IMR-90 (cell line): Measurements from ENCODE around the gene ZNF276. TPM values are rescaled to one million over a fixed set of nuclear protein-coding genes. Genes with fewer than 3 reads are reported as not detected.
A peak's percentile ranks its signal among the peaks of the same experiment; 100 is the strongest.

Experiments
- ATAC-seq: fragments of 200-7000 bp; cut with Tn5 transposase; 2 replicates; pipeline ENCODE4 v1.9.1; 2020; ENCODE audit warnings: low read depth, mild to moderate bottlenecking, moderate library complexity
- BruUV-seq: library from RNA; stranded (reverse); fragments of 400-500 nt; replicated peaks from 2 replicates; lab custom pipeline; 2021; lab: Mats Ljungman, UMichigan
- CTCF ChIA-PET: fragments of 300-600 bp; formaldehyde crosslinking; extraction: SDS; loops from one replicate; lab custom pipeline; 2021; ENCODE audit warnings: antibody characterized with exemption; lab: Yijun Ruan, JAX
- POLR2A ChIA-PET: fragments of 300-600 bp; sonication (Branson Sonifier 250); formaldehyde crosslinking; loops from one replicate; lab custom pipeline; 2022; ENCODE audit warnings: antibody characterized with exemption; ENCODE audit not compliant: unreplicated experiment; lab: Charles Lee
- DNase-seq: peaks from one replicate; pipeline ENCODE4 v3.0.0; 2013
- H2AFZ ChIP-seq: replicated peaks from 2 replicates; pipeline ENCODE3; 2013; ENCODE audit warnings: low read length, mild to moderate bottlenecking; ENCODE audit not compliant: poor library complexity
- H2AK5ac ChIP-seq: 2 replicates; pipeline ENCODE4 v1.6.1; 2013; ENCODE audit warnings: low read depth, low read length, inconsistent platforms
- H2AK9ac ChIP-seq: replicated peaks from 2 replicates; pipeline ENCODE3; 2013; ENCODE audit warnings: mild to moderate bottlenecking, low read depth, low read length, moderate library complexity; ENCODE audit not compliant: poor library complexity
- H2BK120ac ChIP-seq: 2 replicates; pipeline ENCODE4 v1.6.1; 2013; ENCODE audit warnings: low read depth, low read length, inconsistent platforms
- H2BK15ac ChIP-seq: 3 replicates; pipeline ENCODE4 v1.6.1; 2013; ENCODE audit warnings: low read depth, low read length, inconsistent platforms
- H2BK20ac ChIP-seq: 2 replicates; pipeline ENCODE4 v1.6.1; 2013; ENCODE audit warnings: low read depth, mild to moderate bottlenecking, inconsistent platforms, low read length, moderate library complexity
- H2BK5ac ChIP-seq: 2 replicates; pipeline ENCODE4 v1.6.1; 2013; ENCODE audit warnings: mild to moderate bottlenecking, low read depth, low read length, inconsistent platforms; ENCODE audit not compliant: poor library complexity, severe bottlenecking
- H3K14ac ChIP-seq: replicated peaks from 2 replicates; pipeline ENCODE4 v1.6.1; 2013; ENCODE audit warnings: low read depth, low read length, inconsistent platforms
- H3K18ac ChIP-seq: 2 replicates; pipeline ENCODE4 v1.6.1; 2013; ENCODE audit warnings: low read depth, low read length, control low read depth
- H3K23ac ChIP-seq: 2 replicates; pipeline ENCODE4 v1.6.1; 2013; ENCODE audit warnings: low read depth, low read length, inconsistent platforms
- H3K27ac ChIP-seq: 2 replicates; pipeline ENCODE4 v1.5.1; 2013; ENCODE audit warnings: mild to moderate bottlenecking, control low read depth, low read length; ENCODE audit not compliant: insufficient read depth
- H3K27me3 ChIP-seq: 2 replicates; pipeline ENCODE4 v1.6.1; 2013; ENCODE audit warnings: low read length; ENCODE audit not compliant: control insufficient read depth, insufficient read depth
- H3K36me3 ChIP-seq: 2 replicates; pipeline ENCODE4 v1.6.1; 2013; ENCODE audit warnings: low read length, mixed read lengths; ENCODE audit not compliant: control insufficient read depth, insufficient read depth
- H3K4ac ChIP-seq: 2 replicates; pipeline ENCODE4 v1.6.1; 2013; ENCODE audit warnings: low read depth, low read length, inconsistent platforms
- H3K4me1 ChIP-seq: 2 replicates; pipeline ENCODE4 v1.6.1; 2013; ENCODE audit warnings: low read length, mixed read lengths; ENCODE audit not compliant: control insufficient read depth, insufficient read depth
- H3K4me2 ChIP-seq: 2 replicates; pipeline ENCODE4 v1.6.1; 2013; ENCODE audit warnings: low read depth, mild to moderate bottlenecking, control low read depth, low read length, moderate library complexity
- H3K4me3 ChIP-seq: 2 replicates; pipeline ENCODE4 v1.5.1; 2013; ENCODE audit warnings: low read depth, mild to moderate bottlenecking, control low read depth, low read length, moderate library complexity; ENCODE audit not compliant: insufficient read depth
- H3K56ac ChIP-seq: 2 replicates; pipeline ENCODE4 v1.6.1; 2013; ENCODE audit warnings: low read length, inconsistent platforms; ENCODE audit not compliant: insufficient read depth; ENCODE audit errors: extremely low read depth
- H3K79me1 ChIP-seq, 2 experiments: 2 replicates each; pipeline ENCODE4 v1.6.1; 2013; ENCODE audit warnings: low read length in 2 of 2, inconsistent platforms in 1 of 2, low read depth in 1 of 2
- H3K9ac ChIP-seq: 2 replicates; pipeline ENCODE4 v1.6.1; 2013; ENCODE audit warnings: low read depth, low read length, control low read depth
- H3K9me1 ChIP-seq: 2 replicates; pipeline ENCODE4 v1.6.1; 2013; ENCODE audit warnings: low read length, inconsistent platforms; ENCODE audit not compliant: insufficient read depth
- H3K9me3 ChIP-seq: 2 replicates; pipeline ENCODE4 v1.6.1; 2013; ENCODE audit warnings: low read length; ENCODE audit not compliant: control insufficient read depth, insufficient read depth
- H4K20me1 ChIP-seq: 2 replicates; pipeline ENCODE4 v1.6.1; 2013; ENCODE audit warnings: low read length, inconsistent platforms; ENCODE audit not compliant: insufficient read depth
- H4K5ac ChIP-seq: 2 replicates; pipeline ENCODE4 v1.6.1; 2013; ENCODE audit warnings: mild to moderate bottlenecking, low read depth, low read length, control low read depth
- H4K8ac ChIP-seq, 2 experiments: 2 replicates each; pipeline ENCODE4 v1.6.1; 2013; ENCODE audit warnings: low read depth in 2 of 2, low read length in 2 of 2, control low read depth in 1 of 2, inconsistent platforms in 1 of 2
- H4K91ac ChIP-seq: 2 replicates; pipeline ENCODE4 v1.6.1; 2013; ENCODE audit warnings: low read depth, low read length, inconsistent platforms; ENCODE audit not compliant: insufficient read depth
- BHLHE40 ChIP-seq: fragments of 150-350 bp; IDR thresholded peaks from 2 replicates; pipeline ENCODE4 v1.6.1; 2016; ENCODE audit warnings: mild to moderate bottlenecking, low read depth, low read length
- CHD1 ChIP-seq: IDR thresholded peaks from 2 replicates; pipeline ENCODE4 v1.6.1; 2012; ENCODE audit warnings: low read depth, low read length, improper control_type of control experiment
- FOS ChIP-seq: fragments of 150-350 bp; IDR thresholded peaks from 2 replicates; pipeline ENCODE4 v1.6.1; 2016; ENCODE audit warnings: low read depth, low read length
- MAZ ChIP-seq: IDR thresholded peaks from 2 replicates; pipeline ENCODE4 v1.6.1; 2012; ENCODE audit warnings: low read depth, mild to moderate bottlenecking, low read length, improper control_type of control experiment, moderate library complexity, borderline replicate concordance
- NFE2L2 ChIP-seq: fragments of 150-350 bp; IDR thresholded peaks from 2 replicates; pipeline ENCODE4 v1.6.1; 2016; ENCODE audit warnings: low read depth, mild to moderate bottlenecking, low read length
- RAD21 ChIP-seq: IDR thresholded peaks from 2 replicates; pipeline ENCODE4 v1.6.1; 2012; ENCODE audit warnings: low read length, improper control_type of control experiment
- RCOR1 ChIP-seq: IDR thresholded peaks from 2 replicates; pipeline ENCODE4 v1.6.1; 2012; ENCODE audit warnings: mild to moderate bottlenecking, low read length, improper control_type of control experiment; ENCODE audit not compliant: insufficient replicate concordance
- WGBS, 2 experiments: methylation state at CpG; one replicate each; pipeline versions ENCODE4 v1.1.5 to v1.1.7; 2013; ENCODE audit warnings: missing lambda C conversion rate in 2 of 2; ENCODE audit not compliant: insufficient read length in 1 of 2; ENCODE audit errors: extremely low coverage in 2 of 2; 5-methylcytosine and 5-hydroxymethylcytosine counted together
- dilution Hi-C: fragments of 300-500 bp; cut with HindIII; formaldehyde crosslinking; loops from one replicate; pipeline ENCODE4 v1.14.3; 2018; ENCODE audit warnings: low sequenced_read_pairs; ENCODE audit not compliant: unreplicated experiment
- in situ Hi-C: fragments of 300-500 bp; cut with MboI; formaldehyde crosslinking; loops from 3 replicates; pipeline ENCODE4 v1.14.3; 2019; ENCODE audit warnings: low sequenced_read_pairs, inconsistent platforms, mixed read lengths
- intact Hi-C: fragments of 100-400 bp; cut with micrococcal nuclease; formaldehyde crosslinking; loops from 2 replicates; pipeline ENCODE4 v1.10.0; 2022
- polyA plus RNA-seq, 3 experiments: library from polyadenylated mRNA; depleted of rRNA; stranded (reverse); fragments of >200 nt; gene quantifications; 2 replicates each; pipeline ENCODE4 v1.2.3, GENCODE V29; 2012; ENCODE audit warnings: low replicate concordance in 1 of 3
- total RNA-seq: library from RNA; depleted of rRNA; stranded (reverse); fragments of >200 nt; gene quantifications from 2 replicates; pipeline ENCODE4 v1.2.3, GENCODE V29; 2012
- TF ChIP-seq, protein P1 (sequence below): fragments of 150-350 bp; IDR thresholded peaks from 2 replicates; pipeline ENCODE4 v1.6.1; 2016; ENCODE audit warnings: low read depth, mild to moderate bottlenecking, low read length, moderate library complexity, borderline replicate concordance
- TF ChIP-seq, protein P2 (sequence below): conservative IDR thresholded peaks from 2 replicates; pipeline ENCODE4 v1.5.1; 2012; ENCODE audit warnings: mild to moderate bottlenecking, low read depth, low read length, improper control_type of control experiment

The ZNF276 gene
- total and polyA plus RNA-seq, 2 of the 4 experiments (the other 2 are of a cell fraction), result 4.1 to 18.6 TPM

DNA sequence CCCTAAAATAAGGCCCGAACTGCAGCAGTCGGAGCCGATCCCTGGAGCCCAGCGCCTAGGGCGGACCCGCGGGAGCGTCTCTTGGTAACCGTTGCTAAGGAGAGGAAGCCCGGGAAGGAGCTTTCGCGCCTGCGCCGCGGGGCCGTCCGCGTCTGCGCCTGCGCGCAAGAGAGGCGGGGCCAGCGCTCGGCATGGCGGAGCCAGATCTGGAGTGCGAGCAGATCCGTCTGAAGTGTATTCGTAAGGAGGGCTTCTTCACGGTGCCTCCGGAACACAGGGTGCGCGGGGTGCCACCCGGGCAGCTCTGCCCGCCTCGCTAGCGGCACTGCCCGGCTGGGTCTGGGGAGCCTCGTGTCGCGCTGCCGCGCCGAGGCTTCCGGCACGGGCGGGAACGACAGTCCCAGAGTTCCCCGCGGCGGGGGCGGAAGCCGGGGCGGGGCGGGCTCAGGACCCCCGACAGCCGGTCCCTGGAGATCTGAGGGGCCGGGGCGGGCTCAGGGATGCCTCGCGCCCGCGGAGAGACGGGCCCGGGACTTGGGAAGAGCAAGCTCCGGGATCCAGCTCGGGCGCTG lies 34.7 kb upstream of the ZNF276 start, which contains the start of gene CDK10 (continued):
- TF ChIP-seq NFE2L2, result no peak
- TF ChIP-seq CHD1, result no peak

DNA sequence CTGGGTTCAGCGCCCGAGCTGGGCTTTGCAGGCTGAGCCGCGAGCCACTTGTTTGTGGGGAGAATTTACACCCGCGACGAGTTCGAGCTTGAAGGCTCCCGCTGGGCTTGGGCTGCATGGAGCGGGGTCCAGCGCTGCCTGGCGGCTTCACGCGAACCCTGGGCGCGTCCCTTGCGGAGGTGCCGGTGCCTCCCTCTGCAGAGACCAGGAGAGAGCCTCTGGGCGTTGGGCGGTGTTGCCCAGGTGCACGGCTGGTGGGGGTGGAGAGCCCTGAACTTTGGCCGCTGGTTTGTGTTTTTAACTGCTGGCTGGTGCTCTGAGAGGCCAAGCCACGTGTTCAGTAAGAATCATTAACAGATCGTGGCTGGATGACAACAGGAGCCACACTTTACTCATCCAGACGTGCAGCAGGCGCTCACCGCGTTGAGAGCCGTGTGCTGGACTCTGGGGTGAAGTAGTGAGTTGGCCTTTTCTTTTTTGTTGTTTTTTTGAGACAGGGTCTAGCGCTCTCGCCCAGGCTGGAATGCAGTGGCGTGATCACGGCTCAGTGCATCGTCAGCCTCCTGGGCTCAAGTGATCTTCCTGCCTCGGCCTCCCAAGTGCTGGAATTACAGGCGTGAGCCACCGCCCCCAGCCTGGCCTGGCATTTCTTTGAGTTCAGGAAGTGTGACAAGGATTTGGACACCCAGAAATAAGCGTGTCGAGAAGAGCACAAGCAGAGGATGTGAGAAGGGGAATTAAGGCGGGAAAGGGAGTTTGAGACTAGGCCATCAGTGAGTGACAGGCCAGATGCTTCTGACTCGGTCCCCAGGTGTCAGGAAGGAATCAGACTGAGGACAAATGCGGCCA lies 34.0 kb upstream of the ZNF276 start:
- Histone ChIP-seq H3K4me1 (peaks cover 3% of the 10 kb centered on the region), H2AK9ac (peak overlapping the region; percentile 99), H3K18ac (no peak overlapping the region), H3K4me2 (peak overlapping the region; percentile 94), H3K23ac (peak overlapping the region; percentile 38; the same call in 1 of the 2 replicates), H3K56ac (peak overlapping the region; percentile 32; the same call in 1 of the 2 replicates), H2BK5ac (peak overlapping the region; percentile 61), H2BK20ac (0 out of 2 replicates have a peak overlapping the region, but pooled peaks have one; percentile 34), H4K5ac (peak overlapping the region; percentile 4; the same call in 1 of the 2 replicates), H2AFZ (peak overlapping the region; percentile 100), H3K36me3 (peaks cover 22% of the 10 kb centered on the region), H3K4ac (peak overlapping the region; percentile 48), H4K20me1 (no peaks in the 10 kb centered on the region; the same call in 1 of the 2 replicates), H3K9me3 (peaks cover 3% of the 10 kb centered on the region; the same call in 1 of the 2 replicates), H3K27ac (peak overlapping the region; percentile 69), H3K4me3 (peak overlapping the region; percentile 78), H2BK120ac (no peak overlapping the region; the same call in 1 of the 2 replicates), H3K79me1 (peaks cover 28 to 36% of the 10 kb centered on the region in 2 experiments), H3K14ac (peak overlapping the region; percentile 54), H2BK15ac (no peak overlapping the region; the same call in 2 of the 3 replicates), H4K8ac (peak overlapping the region; percentile 68 to 83), H3K9ac (peak overlapping the region; percentile 74), H4K91ac (peak overlapping the region; percentile 69), H3K27me3 (no peaks in the 10 kb centered on the region), H2AK5ac (peak overlapping the region; percentile 81; the same call in 1 of the 2 replicates), H3K9me1 (peaks cover 6% of the 10 kb centered on the region; the same call in 1 of the 2 replicates)
- intact Hi-C loops, result no loop called here
- peak; percentile 52 for DNase-seq
- 15% methylated on average over 18 of the region's 42 CpGs; no CpG with 5 or more reads in 1 of the 2 experiments for WGBS, 2 experiments
- BruUV-seq, result no TSS peak
- POLR2A ChIA-PET, result interaction anchor here (0.5 to 0.6 kb wide), 2 partner anchors 191 to 238 kb away, joined by 4 to 11 read pairs; no protein-coding TSS in a partner anchor
- CTCF ChIA-PET, result interaction anchor here (0.6 to 1.5 kb wide), 2 partner anchors 12 to 16 kb away, joined by 3 read pairs; no protein-coding TSS in a partner anchor
- in situ Hi-C loops, result no loop called here
- ATAC-seq, result peak; percentile 38
- dilution Hi-C loops, result no loop called here
- TF ChIP-seq, protein P1, sequence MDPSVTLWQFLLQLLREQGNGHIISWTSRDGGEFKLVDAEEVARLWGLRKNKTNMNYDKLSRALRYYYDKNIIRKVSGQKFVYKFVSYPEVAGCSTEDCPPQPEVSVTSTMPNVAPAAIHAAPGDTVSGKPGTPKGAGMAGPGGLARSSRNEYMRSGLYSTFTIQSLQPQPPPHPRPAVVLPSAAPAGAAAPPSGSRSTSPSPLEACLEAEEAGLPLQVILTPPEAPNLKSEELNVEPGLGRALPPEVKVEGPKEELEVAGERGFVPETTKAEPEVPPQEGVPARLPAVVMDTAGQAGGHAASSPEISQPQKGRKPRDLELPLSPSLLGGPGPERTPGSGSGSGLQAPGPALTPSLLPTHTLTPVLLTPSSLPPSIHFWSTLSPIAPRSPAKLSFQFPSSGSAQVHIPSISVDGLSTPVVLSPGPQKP, result no peak
- no peak for TF ChIP-seq MAZ
- TF ChIP-seq, protein P2, sequence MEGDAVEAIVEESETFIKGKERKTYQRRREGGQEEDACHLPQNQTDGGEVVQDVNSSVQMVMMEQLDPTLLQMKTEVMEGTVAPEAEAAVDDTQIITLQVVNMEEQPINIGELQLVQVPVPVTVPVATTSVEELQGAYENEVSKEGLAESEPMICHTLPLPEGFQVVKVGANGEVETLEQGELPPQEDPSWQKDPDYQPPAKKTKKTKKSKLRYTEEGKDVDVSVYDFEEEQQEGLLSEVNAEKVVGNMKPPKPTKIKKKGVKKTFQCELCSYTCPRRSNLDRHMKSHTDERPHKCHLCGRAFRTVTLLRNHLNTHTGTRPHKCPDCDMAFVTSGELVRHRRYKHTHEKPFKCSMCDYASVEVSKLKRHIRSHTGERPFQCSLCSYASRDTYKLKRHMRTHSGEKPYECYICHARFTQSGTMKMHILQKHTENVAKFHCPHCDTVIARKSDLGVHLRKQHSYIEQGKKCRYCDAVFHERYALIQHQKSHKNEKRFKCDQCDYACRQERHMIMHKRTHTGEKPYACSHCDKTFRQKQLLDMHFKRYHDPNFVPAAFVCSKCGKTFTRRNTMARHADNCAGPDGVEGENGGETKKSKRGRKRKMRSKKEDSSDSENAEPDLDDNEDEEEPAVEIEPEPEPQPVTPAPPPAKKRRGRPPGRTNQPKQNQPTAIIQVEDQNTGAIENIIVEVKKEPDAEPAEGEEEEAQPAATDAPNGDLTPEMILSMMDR, result no peak
- TF ChIP-seq CHD1, result no peak
- TF ChIP-seq FOS, result no peak
- TF ChIP-seq BHLHE40, result peak; percentile 42; the same call in 1 of the 2 replicates
- TF ChIP-seq RAD21, result no peak
- no peak for TF ChIP-seq RCOR1
